GM13976 (cell line): Measurements from ENCODE around the gene IZUMO1.
"Not testable (repeated sequence)": the region's sequence is repeated elsewhere in the genome, so short reads cannot be mapped to it uniquely, and the experiment has no call there.

Source experiments
- DNase-seq: peaks from one replicate; pipeline ENCODE4 v3.0.0; 2012; ENCODE audit warnings: low spot score
- CTCF ChIP-seq: IDR thresholded peaks from 2 replicates; pipeline ENCODE4 v1.5.1; 2012; ENCODE audit warnings: borderline replicate concordance, mild to moderate bottlenecking; ENCODE audit not compliant: insufficient read depth; ENCODE audit errors: extremely low read depth, missing control alignments, control extremely low read depth
- in situ Hi-C: fragments of 300-500 bp; cut with MboI; formaldehyde crosslinking; loops from one replicate; pipeline ENCODE4 v1.12.0; 2022; ENCODE audit warnings: low sequenced_read_pairs, mixed read lengths, inconsistent platforms; ENCODE audit not compliant: unreplicated experiment

Gene IZUMO1

DNA sequence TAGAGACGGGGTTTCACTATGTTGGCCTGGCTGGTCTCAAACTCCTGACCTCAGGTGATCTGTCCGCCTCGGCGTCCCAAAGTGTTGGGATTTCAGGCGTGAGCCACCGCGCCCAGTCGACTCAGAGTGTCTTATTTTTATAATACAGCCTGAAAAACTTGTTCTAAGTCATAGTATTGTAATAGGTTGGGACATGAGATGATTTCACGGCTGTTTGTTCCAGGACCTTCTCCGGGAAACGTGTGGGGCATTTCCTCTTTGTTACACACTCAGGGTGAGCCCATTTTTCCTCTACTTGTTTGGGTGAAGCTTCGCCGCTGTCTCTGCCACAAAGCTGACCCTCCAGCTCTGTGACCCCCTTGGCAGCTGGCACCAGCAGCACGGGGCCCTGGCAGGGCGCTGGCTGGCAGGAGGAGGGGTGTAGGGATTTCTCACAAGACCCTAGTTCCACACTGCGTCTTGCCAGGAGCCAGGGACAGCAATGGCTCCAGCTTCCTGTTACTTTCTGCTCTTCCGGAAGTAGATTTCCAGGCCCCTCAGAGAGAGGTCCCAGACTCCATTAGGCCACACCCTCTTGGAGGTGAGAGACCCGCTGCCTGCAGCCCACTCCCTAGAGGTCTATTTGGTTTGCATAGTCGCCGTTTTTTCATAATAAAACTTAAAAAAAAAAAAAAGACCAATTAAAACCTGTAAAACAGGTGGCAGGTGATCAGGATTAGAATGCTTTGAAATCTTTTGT is 24.2 kb upstream of the IZUMO1 start:
- in situ Hi-C loops: no loop called here
- no peak for DNase-seq
- TF ChIP-seq CTCF: no peak

DNA sequence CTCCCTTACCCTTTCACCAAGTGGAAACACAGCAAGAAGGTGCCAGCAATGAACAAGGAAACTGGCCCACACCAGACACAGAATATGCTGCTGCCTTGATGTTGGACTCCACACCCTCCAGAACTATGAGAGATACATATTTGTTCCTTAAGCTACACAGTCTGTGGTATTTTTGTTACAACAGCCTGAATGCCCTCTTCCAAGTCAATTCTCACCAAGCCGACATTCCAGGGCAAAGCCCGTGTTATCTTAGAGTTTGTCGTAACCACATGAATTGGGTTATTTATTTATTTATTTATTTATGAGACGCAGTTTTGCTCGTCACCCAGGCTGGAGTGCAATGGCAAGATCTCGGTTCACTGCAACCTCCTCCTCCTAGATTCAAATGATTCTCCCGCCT is 23.6 kb upstream of the IZUMO1 start:
- no peak for TF ChIP-seq CTCF
- in situ Hi-C loops: no loop called here
- DNase-seq: no peak

GRCh38 chr19:48768994-48769713 is 22.4 kb upstream of the IZUMO1 start:
- in situ Hi-C loops: no loop called here
- DNase-seq: no peak
- no peak for TF ChIP-seq CTCF

GRCh38 chr19:48768171-48768753 is 21.6 kb upstream of the IZUMO1 start:
- DNase-seq, in situ Hi-C loops: not testable (repeated sequence)

DNA sequence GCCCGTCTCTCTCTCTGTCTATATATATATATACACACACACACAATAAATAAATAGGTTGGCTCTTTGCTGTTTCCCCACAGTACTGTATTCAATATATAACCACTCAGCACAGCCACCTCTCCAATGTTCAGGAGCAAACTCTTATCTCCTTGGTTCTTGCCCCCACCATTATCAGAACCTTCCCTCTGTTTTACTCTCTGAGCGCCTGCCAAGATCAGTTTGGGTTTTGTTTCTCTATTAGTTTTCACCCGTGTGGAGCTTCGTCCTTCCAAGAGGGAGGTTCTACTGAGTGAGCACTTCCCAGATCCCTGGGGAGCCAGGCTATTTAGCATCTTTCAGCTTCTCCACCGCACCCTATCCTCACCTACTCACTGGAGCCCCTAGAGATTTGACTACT is 19.1 kb upstream of the IZUMO1 start:
- in situ Hi-C loops, DNase-seq: not testable (repeated sequence)

GRCh38 chr19:48760504-48761205 is 13.9 kb upstream of the IZUMO1 start:
- DNase-seq: no peak
- in situ Hi-C loops: no loop called here
- no peak for TF ChIP-seq CTCF

GRCh38 chr19:48757741-48758144 is 11.0 kb upstream of the IZUMO1 start:
- DNase-seq: no peak
- TF ChIP-seq CTCF: no peak
- in situ Hi-C loops: no loop called here
